Liver (tissue), 3 donors: Measurements from ENCODE around the gene RBKS.

Source experiments
- GABPA ChIP-seq, 2 donors: IDR thresholded peaks in 1 of 2; conservative IDR thresholded peaks in 1 of 2; 2 replicates each; pipeline ENCODE4 v1.6.1; 2016; ENCODE audit warnings: antibody characterized with exemption in 2 of 2, mild to moderate bottlenecking in 1 of 2, moderate library complexity in 1 of 2
- SP1 ChIP-seq: IDR thresholded peaks from 2 replicates; pipeline ENCODE4 v1.6.1; 2018; ENCODE audit warnings: antibody characterized with exemption, mild to moderate bottlenecking
- TAF1 ChIP-seq: conservative IDR thresholded peaks from 2 replicates; pipeline ENCODE4 v1.6.1; 2016; ENCODE audit warnings: antibody characterized with exemption, mild to moderate bottlenecking
- YY1 ChIP-seq: IDR thresholded peaks from 2 replicates; pipeline ENCODE4 v1.6.1; 2016; ENCODE audit warnings: antibody characterized with exemption, mild to moderate bottlenecking
- TF ChIP-seq, protein P1 (sequence below): fragments of 150-350 bp; IDR thresholded peaks from 2 replicates; pipeline ENCODE4 v1.5.1; 2017; ENCODE audit warnings: improper control_type of control experiment, low read depth, low read length; ENCODE audit not compliant: missing input control
- TF ChIP-seq, protein P2 (sequence below): IDR thresholded peaks from 2 replicates; pipeline ENCODE4 v1.6.1; 2016; ENCODE audit warnings: antibody characterized with exemption
- TF ChIP-seq, protein P3 (sequence below): IDR thresholded peaks from 2 replicates; pipeline ENCODE4 v1.6.1; 2016; ENCODE audit warnings: antibody characterized with exemption
- donor health status: healthy.
- donor health status: healthy.

DNA sequence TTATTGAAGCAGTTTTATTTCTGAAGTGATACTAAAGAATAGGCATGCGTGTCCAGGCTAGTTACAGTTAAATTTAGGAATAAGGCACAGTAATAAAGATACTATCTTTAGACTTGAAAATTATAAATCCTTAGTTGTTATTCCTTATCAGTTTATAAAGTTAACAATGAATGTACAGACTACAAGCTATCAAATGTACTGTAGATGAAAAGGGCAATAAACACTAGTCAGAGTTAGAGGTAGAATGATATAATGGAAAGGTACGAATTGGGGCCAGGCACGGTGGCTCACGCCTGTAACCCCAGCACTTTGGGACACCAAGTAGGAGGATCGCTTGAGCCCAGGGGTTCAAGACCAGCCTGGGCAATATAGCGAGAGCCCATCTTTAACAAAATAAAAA is 3.9 kb downstream of the RBKS start:
- TF ChIP-seq, protein P1, sequence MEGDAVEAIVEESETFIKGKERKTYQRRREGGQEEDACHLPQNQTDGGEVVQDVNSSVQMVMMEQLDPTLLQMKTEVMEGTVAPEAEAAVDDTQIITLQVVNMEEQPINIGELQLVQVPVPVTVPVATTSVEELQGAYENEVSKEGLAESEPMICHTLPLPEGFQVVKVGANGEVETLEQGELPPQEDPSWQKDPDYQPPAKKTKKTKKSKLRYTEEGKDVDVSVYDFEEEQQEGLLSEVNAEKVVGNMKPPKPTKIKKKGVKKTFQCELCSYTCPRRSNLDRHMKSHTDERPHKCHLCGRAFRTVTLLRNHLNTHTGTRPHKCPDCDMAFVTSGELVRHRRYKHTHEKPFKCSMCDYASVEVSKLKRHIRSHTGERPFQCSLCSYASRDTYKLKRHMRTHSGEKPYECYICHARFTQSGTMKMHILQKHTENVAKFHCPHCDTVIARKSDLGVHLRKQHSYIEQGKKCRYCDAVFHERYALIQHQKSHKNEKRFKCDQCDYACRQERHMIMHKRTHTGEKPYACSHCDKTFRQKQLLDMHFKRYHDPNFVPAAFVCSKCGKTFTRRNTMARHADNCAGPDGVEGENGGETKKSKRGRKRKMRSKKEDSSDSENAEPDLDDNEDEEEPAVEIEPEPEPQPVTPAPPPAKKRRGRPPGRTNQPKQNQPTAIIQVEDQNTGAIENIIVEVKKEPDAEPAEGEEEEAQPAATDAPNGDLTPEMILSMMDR = no peak
- TF ChIP-seq SP1 (no peak), YY1 (no peak), GABPA (IDR thresholded peaks at IDR 0.05 in 1 of 2, conservative IDR thresholded peaks at IDR 0.05 in 1 of 2) (no peak), TAF1 (no peak)
- TF ChIP-seq, protein P2, sequence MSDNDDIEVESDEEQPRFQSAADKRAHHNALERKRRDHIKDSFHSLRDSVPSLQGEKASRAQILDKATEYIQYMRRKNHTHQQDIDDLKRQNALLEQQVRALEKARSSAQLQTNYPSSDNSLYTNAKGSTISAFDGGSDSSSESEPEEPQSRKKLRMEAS = no peak
- TF ChIP-seq, protein P3, sequence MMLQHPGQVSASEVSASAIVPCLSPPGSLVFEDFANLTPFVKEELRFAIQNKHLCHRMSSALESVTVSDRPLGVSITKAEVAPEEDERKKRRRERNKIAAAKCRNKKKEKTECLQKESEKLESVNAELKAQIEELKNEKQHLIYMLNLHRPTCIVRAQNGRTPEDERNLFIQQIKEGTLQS = no peak
